Suprapubic skin (tissue), 4 donors: ENCODE data around the gene PLCB1.

Experiments
- CTCF ChIP-seq, 2 donors: fragments of 200-600 bp in 1 of 2; fragments of 450-650 bp in 1 of 2; sonication (generic) in 1 of 2; IDR thresholded peaks; one replicate each; pipeline ENCODE4 v1.5.1; 2016 to 2019; ENCODE audit warnings: antibody characterized with exemption in 2 of 2, mild to moderate bottlenecking in 1 of 2, moderate library complexity in 1 of 2
- POLR2A ChIP-seq, 2 donors: fragments of 450-650 bp; IDR thresholded peaks; one replicate each; pipeline ENCODE4 v1.6.1; 2017; ENCODE audit warnings: antibody characterized with exemption in 2 of 2, mild to moderate bottlenecking in 2 of 2, moderate library complexity in 2 of 2
- POLR2AphosphoS5 ChIP-seq, 3 donors: sonication (generic); formaldehyde crosslinking; IDR thresholded peaks; one replicate each; pipeline ENCODE4 v1.6.1; 2017; ENCODE audit warnings: antibody characterized with exemption in 3 of 3

- TF ChIP-seq CTCF (IDR thresholded peaks at IDR 0.05), result no peak
- TF ChIP-seq POLR2A (IDR thresholded peaks at IDR 0.05), result no peak
- no peak for TF ChIP-seq POLR2AphosphoS5 (IDR thresholded peaks at IDR 0.05)
These were observed 1.3 kb downstream of the PLCB1 start for GRCh38 chr20:8133310-8133768.
